GM12878 (cell line): ENCODE results near the gene ASXL2. TPM values are rescaled to one million over a fixed set of nuclear protein-coding genes. Genes with fewer than 3 reads are reported as not detected.

Experiments
- ATAC-seq: fragments of 200-7000 bp; cut with Tn5 transposase; 3 replicates; pipeline ENCODE4 v1.9.1; 2020; ENCODE audit warnings: mild to moderate bottlenecking, moderate library complexity
- BruUV-seq: library from RNA; stranded (reverse); fragments of 400-500 nt; replicated peaks from 2 replicates; lab custom pipeline; 2021; lab: Mats Ljungman, UMichigan
- CTCF ChIA-PET: fragments of 300-600 bp; sonication (Branson Sonifier 250); formaldehyde crosslinking; extraction: SDS; loops from one replicate; lab custom pipeline; 2021; ENCODE audit warnings: inconsistent platforms; lab: Yijun Ruan, JAX
- POLR2A ChIA-PET: fragments of 350-600 bp; formaldehyde crosslinking; extraction: SDS; loops from one replicate; lab custom pipeline; 2021; ENCODE audit warnings: inconsistent platforms; lab: Charles Lee
- RAD21 ChIA-PET: fragments of 300-600 bp; sonication (Branson Sonifier 250); formaldehyde crosslinking; loops from one replicate; lab custom pipeline; 2023; ENCODE audit warnings: antibody characterized with exemption; ENCODE audit not compliant: unreplicated experiment; lab: Charles Lee
- SMC1A ChIA-PET: fragments of 300-600 bp; sonication (Branson Sonifier 250); formaldehyde crosslinking; loops from one replicate; lab custom pipeline; 2023; ENCODE audit not compliant: unreplicated experiment, uncharacterized antibody; lab: Charles Lee
- DNase-seq: peaks from one replicate; pipeline ENCODE4 v3.0.0-alpha.2; 2011; ENCODE audit warnings: low read depth, low spot score
- FAIRE-seq: peaks from 3 replicates; lab custom pipeline; 2011; peaks lifted over from hg19 to GRCh38; lab: Jason Lieb, UNC
- H2AFZ ChIP-seq: 2 replicates; pipeline ENCODE4 v1.6.0; 2011; ENCODE audit warnings: low read depth, low read length, control low read depth; ENCODE audit not compliant: control insufficient read depth
- H3K27ac ChIP-seq: 2 replicates; pipeline ENCODE4 v1.5.1; 2011; ENCODE audit warnings: control low read depth; ENCODE audit not compliant: control insufficient read depth, insufficient read depth
- H3K27me3 ChIP-seq, 2 experiments: replicated peaks in 1 of 2; 2 replicates each; pipeline versions ENCODE4 v1.6.0 to v1.6.1; 2011; ENCODE audit warnings: low read length in 1 of 2; ENCODE audit not compliant: control insufficient read depth in 2 of 2, insufficient read depth in 2 of 2
- H3K36me3 ChIP-seq, 2 experiments: 2 replicates each; pipeline ENCODE4 v1.5.1; 2011; ENCODE audit warnings: low read length in 1 of 2; ENCODE audit not compliant: control insufficient read depth in 2 of 2, insufficient read depth in 2 of 2
- H3K4me1 ChIP-seq: 2 replicates; pipeline ENCODE4 v1.6.1; 2011; ENCODE audit warnings: mild to moderate bottlenecking, low read length, moderate library complexity, mixed read lengths; ENCODE audit not compliant: control insufficient read depth, insufficient read depth
- H3K4me2 ChIP-seq: 2 replicates; pipeline ENCODE4 v1.6.0; 2011; ENCODE audit warnings: control low read depth; ENCODE audit not compliant: control insufficient read depth, insufficient read depth
- H3K4me3 ChIP-seq: fragments of 200-600 bp; sonication (generic); 2 replicates; pipeline ENCODE4 v1.5.1; 2016
- H3K79me2 ChIP-seq: 2 replicates; pipeline ENCODE4 v1.6.0; 2011; ENCODE audit warnings: low read length; ENCODE audit not compliant: control insufficient read depth, insufficient read depth
- H3K9ac ChIP-seq: 2 replicates; pipeline ENCODE4 v1.8.0; 2011; ENCODE audit warnings: low read length, control low read depth, mixed read lengths; ENCODE audit not compliant: control insufficient read depth, insufficient read depth
- H3K9me3 ChIP-seq: replicated peaks from 3 replicates; pipeline ENCODE4 v1.5.1; 2011; ENCODE audit warnings: mild to moderate bottlenecking, low read length; ENCODE audit not compliant: control insufficient read depth, insufficient read depth
- H4K20me1 ChIP-seq: 2 replicates; pipeline ENCODE4 v1.6.0; 2011; ENCODE audit not compliant: control insufficient read depth, insufficient read depth
- BRCA1 ChIP-seq: IDR thresholded peaks from 2 replicates; pipeline ENCODE4 v1.6.1; 2011; ENCODE audit warnings: low read depth, low read length, improper control_type of control experiment
- CBFB ChIP-seq: IDR thresholded peaks from 2 replicates; pipeline ENCODE4 v1.6.1; 2016; ENCODE audit warnings: antibody characterized with exemption, low read depth
- JUND ChIP-seq: IDR thresholded peaks from 2 replicates; pipeline ENCODE4 v1.6.1; 2012; ENCODE audit warnings: low read depth, mild to moderate bottlenecking, low read length, improper control_type of control experiment, moderate library complexity
- PRDM15 ChIP-seq: fragments of 450-650 bp; formaldehyde crosslinking; IDR thresholded peaks from 2 replicates; pipeline ENCODE4 v1.4.0; 2020; ENCODE audit warnings: mild to moderate bottlenecking, moderate library complexity
- SIN3A ChIP-seq: IDR thresholded peaks from 2 replicates; pipeline ENCODE4 v1.6.1; 2012; ENCODE audit warnings: low read depth, low read length, improper control_type of control experiment
- SMARCA5 ChIP-seq: fragments of 450-650 bp; IDR thresholded peaks from 2 replicates; pipeline ENCODE4 v1.6.1; 2017; ENCODE audit warnings: mild to moderate bottlenecking
- SRF ChIP-seq, 2 experiments: IDR thresholded peaks; 2 replicates each; pipeline ENCODE4 v1.6.1; 2011; ENCODE audit warnings: low read depth in 2 of 2, low read length in 2 of 2, mild to moderate bottlenecking in 1 of 2, moderate library complexity in 1 of 2
- TBL1XR1 ChIP-seq: IDR thresholded peaks from 2 replicates; pipeline ENCODE4 v1.6.1; 2012; ENCODE audit warnings: low read depth, low read length, improper control_type of control experiment
- ZNF207 ChIP-seq: fragments of 450-650 bp; IDR thresholded peaks from 2 replicates; pipeline ENCODE4 v1.6.1; 2014; ENCODE audit warnings: antibody characterized with exemption, mild to moderate bottlenecking, borderline replicate concordance
- ZNF274 ChIP-seq: IDR thresholded peaks from one replicate; pipeline ENCODE4 v1.8.0; 2011; ENCODE audit not compliant: insufficient read length, insufficient read depth
- WGBS: methylation state at CpG from one replicate; pipeline ENCODE4 v1.1.6; 2016; ENCODE audit warnings: low lambda C conversion rate; ENCODE audit not compliant: insufficient replicate concordance, insufficient coverage; ENCODE audit errors: missing lambda C conversion rate; 5-methylcytosine and 5-hydroxymethylcytosine counted together
- in situ Hi-C: fragments of 300-500 bp; cut with MboI; formaldehyde crosslinking; loops from 9 replicates; pipeline ENCODE4 v1.14.3; 2018; ENCODE audit warnings: mixed read lengths
- intact Hi-C: fragments of 100-400 bp; cut with micrococcal nuclease; formaldehyde crosslinking; loops from one replicate; pipeline ENCODE4 v1.14.2; 2022; ENCODE audit not compliant: unreplicated experiment
- polyA plus RNA-seq, 11 experiments: library from polyadenylated mRNA; depleted of rRNA in 4 of 11; unstranded in 6 of 11; stranded (reverse) in 5 of 11; fragments of >200 nt; fragmentation: Nextera tagmentation in 4 of 11; fragmentation: Illumina TruSeq in 1 of 11; extraction: Ambion mirVana in 4 of 11; extraction: Trizol in 1 of 11; gene quantifications; 1 replicate in 1 of 11; 2 replicates in 10 of 11; pipeline versions ENCODE4 v1.2.1 to v1.2.3, GENCODE V29; 2011 to 2016; ENCODE audit warnings: inconsistent platforms in 2 of 11, missing spikeins in 2 of 11, low read depth in 1 of 11
- total RNA-seq, 4 experiments: library from RNA; depleted of rRNA in 3 of 4; stranded (reverse); fragments of >200 nt in 3 of 4; fragmentation: Illumina TruSeq in 1 of 4; extraction: Trizol in 1 of 4; gene quantifications; 2 replicates each; pipeline versions ENCODE4 v1.2.1 to v1.2.3, GENCODE V29; 2013 to 2021
- TF ChIP-seq, protein P1 (sequence below), 3 experiments: IDR thresholded peaks in 2 of 3; conservative IDR thresholded peaks in 1 of 3; 2 replicates each; pipeline ENCODE4 v1.5.1; 2011; ENCODE audit warnings: low read depth in 3 of 3, low read length in 3 of 3, mild to moderate bottlenecking in 3 of 3, control low read depth in 2 of 3, moderate library complexity in 2 of 3, inconsistent platforms in 1 of 3, mixed read lengths in 1 of 3; ENCODE audit not compliant: control insufficient read depth in 2 of 3, insufficient read depth in 1 of 3; ENCODE audit errors: extremely low read depth in 1 of 3
- TF ChIP-seq, protein P2 (sequence below): IDR thresholded peaks from 2 replicates; pipeline ENCODE4 v1.6.1; 2011; ENCODE audit warnings: borderline replicate concordance, low read depth, mild to moderate bottlenecking, moderate library complexity, mixed read lengths, low read length; ENCODE audit not compliant: insufficient read depth; ENCODE audit errors: extremely low read length
- TF ChIP-seq, protein P3 (sequence below): IDR thresholded peaks from 2 replicates; pipeline ENCODE4 v1.6.1; 2011; ENCODE audit warnings: mild to moderate bottlenecking, low read depth, low read length, moderate library complexity; ENCODE audit not compliant: insufficient replicate concordance

ASXL2 gene
- total and polyA plus RNA-seq, 10 of the 15 experiments (the other 5 are each of a cell fraction or from before 2014, with no cell fraction given): 1.3 to 17.7 (median 5.5) TPM

- TF ChIP-seq, protein P1, sequence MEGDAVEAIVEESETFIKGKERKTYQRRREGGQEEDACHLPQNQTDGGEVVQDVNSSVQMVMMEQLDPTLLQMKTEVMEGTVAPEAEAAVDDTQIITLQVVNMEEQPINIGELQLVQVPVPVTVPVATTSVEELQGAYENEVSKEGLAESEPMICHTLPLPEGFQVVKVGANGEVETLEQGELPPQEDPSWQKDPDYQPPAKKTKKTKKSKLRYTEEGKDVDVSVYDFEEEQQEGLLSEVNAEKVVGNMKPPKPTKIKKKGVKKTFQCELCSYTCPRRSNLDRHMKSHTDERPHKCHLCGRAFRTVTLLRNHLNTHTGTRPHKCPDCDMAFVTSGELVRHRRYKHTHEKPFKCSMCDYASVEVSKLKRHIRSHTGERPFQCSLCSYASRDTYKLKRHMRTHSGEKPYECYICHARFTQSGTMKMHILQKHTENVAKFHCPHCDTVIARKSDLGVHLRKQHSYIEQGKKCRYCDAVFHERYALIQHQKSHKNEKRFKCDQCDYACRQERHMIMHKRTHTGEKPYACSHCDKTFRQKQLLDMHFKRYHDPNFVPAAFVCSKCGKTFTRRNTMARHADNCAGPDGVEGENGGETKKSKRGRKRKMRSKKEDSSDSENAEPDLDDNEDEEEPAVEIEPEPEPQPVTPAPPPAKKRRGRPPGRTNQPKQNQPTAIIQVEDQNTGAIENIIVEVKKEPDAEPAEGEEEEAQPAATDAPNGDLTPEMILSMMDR (IDR thresholded peaks at IDR 0.05 in 2 of 3, conservative IDR thresholded peaks at IDR 0.05 in 1 of 3; ENCODE audit: control insufficient read depth in 2 of 3, extremely low read depth in 1 of 3, insufficient read depth in 1 of 3, low read depth in 3 of 3, low read length in 3 of 3): peak; percentile 69 to 80 (median 70)
- TF ChIP-seq, all 136 proteins: peak for 4
Measured at GRCh38 chr2:25700221-25700660, 178.0 kb downstream of the ASXL2 start (continued).

- RAD21 ChIA-PET: interaction anchor here (1.2 to 5.1 kb wide), 6 partner anchors 10 to 724 kb away, joined by 3 to 50 read pairs (median 4); no protein-coding TSS in a partner anchor
- no peak overlapping the region for H3K4me2 ChIP-seq
- SMC1A ChIA-PET: interaction anchor here (0.6 to 7.4 kb wide), 9 partner anchors 8 to 176 kb away, joined by 3 to 72 read pairs (median 3); no protein-coding TSS in a partner anchor
- no peaks in the 10 kb centered on the region for H3K36me3 ChIP-seq
- ATAC-seq (no peak), DNase-seq (no peak), FAIRE-seq (no peak)
- H3K27ac ChIP-seq: no peak overlapping the region
- POLR2A ChIA-PET: no interaction called here
- H2AFZ ChIP-seq: no peak overlapping the region
- H3K4me1 ChIP-seq: no peaks in the 10 kb centered on the region
- no peaks in the 10 kb centered on the region for H3K9me3 ChIP-seq
- WGBS: 66% methylated on average over 7 of the region's 7 CpGs
- H3K9ac ChIP-seq: no peak overlapping the region
- H4K20me1 ChIP-seq: no peaks in the 10 kb centered on the region
- in situ Hi-C loops (no loop called here), intact Hi-C loops (no loop called here)
- H3K27me3 ChIP-seq: peaks cover 4 to 5% of the 10 kb centered on the region in 2 experiments; a peak in 2 of 4 replicates
- H3K4me3 ChIP-seq: no peak overlapping the region
- H3K79me2 ChIP-seq: no peaks in the 10 kb centered on the region
- BruUV-seq: no TSS peak
- CTCF ChIA-PET: interaction anchor here (0.6 to 7.2 kb wide), 19 partner anchors 8 to 755 kb away, joined by 3 to 162 read pairs (median 3); no protein-coding TSS in a partner anchor
- no peak for TF ChIP-seq TBL1XR1
- no peak for TF ChIP-seq SMARCA5
- TF ChIP-seq SRF (IDR thresholded peaks at IDR 0.05; ENCODE audit: low read depth in 2 of 2, low read length in 2 of 2): no peak
- TF ChIP-seq BRCA1: no peak
- TF ChIP-seq ZNF207: no peak
- no peak for TF ChIP-seq PRDM15 (CRISPR knock-in tag)
- TF ChIP-seq JUND: no peak
- TF ChIP-seq, protein P2, sequence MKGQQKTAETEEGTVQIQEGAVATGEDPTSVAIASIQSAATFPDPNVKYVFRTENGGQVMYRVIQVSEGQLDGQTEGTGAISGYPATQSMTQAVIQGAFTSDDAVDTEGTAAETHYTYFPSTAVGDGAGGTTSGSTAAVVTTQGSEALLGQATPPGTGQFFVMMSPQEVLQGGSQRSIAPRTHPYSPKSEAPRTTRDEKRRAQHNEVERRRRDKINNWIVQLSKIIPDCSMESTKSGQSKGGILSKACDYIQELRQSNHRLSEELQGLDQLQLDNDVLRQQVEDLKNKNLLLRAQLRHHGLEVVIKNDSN: no peak
- TF ChIP-seq, protein P3, sequence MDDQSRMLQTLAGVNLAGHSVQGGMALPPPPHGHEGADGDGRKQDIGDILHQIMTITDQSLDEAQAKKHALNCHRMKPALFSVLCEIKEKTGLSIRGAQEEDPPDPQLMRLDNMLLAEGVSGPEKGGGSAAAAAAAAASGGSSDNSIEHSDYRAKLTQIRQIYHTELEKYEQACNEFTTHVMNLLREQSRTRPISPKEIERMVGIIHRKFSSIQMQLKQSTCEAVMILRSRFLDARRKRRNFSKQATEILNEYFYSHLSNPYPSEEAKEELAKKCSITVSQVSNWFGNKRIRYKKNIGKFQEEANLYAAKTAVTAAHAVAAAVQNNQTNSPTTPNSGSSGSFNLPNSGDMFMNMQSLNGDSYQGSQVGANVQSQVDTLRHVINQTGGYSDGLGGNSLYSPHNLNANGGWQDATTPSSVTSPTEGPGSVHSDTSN: no peak
- TF ChIP-seq SIN3A: no peak
- no peak for TF ChIP-seq ZNF274
- TF ChIP-seq CBFB: no peak
Measured at GRCh38 chr2:25699216-25699615, 179.1 kb downstream of the ASXL2 start.
